Epithelial cell of esophagus (primary cell): Measurements from ENCODE around the gene PFKFB2.

ENCODE experiments used
- DNase-seq: peaks from one replicate; pipeline ENCODE4 v3.0.0; 2010; ENCODE audit warnings: low read depth
- H3K4me3 ChIP-seq: 2 replicates; pipeline ENCODE4 v1.5.1; 2011; ENCODE audit warnings: mild to moderate bottlenecking, low read length, control low read depth
- TF ChIP-seq, protein P1 (sequence below): IDR thresholded peaks from 2 replicates; pipeline ENCODE4 v1.5.1; 2011; ENCODE audit warnings: low read depth, mild to moderate bottlenecking, low read length, control low read depth, inconsistent platforms; ENCODE audit not compliant: insufficient read depth; ENCODE audit errors: missing control alignments

Gene PFKFB2

DNA sequence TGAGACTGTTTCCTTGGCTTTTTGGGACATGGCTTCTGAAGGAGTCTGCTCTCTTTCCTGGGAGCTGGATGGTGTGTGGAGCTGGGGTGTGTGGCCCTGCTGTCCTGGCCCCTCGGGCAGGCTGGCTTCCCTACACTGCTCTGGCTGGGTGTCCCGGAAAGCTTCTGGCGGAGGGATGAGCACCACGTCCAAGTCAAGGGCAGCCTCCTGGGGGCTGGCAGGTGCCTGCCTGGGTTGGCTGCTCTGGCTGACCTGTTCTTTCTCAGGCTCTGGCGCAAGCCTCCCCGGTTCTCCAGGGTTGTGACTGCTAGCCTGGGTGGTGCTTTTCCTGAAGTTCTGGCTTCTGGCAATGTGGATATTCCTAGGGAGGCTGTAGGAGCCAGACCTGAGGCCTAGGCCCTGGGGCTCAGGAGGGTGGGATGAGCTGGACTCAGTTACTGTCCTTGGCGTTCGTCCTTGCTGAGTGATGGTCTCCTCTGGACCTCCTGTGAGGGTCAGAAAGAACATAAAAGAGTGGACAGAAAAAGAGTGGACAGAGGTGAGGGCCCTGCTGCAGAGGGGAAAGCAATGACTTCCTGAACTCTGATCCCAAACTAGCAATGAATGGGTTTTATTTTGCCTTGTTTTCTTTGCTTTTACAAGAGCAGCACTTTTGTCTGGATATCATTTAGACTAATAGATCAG is 29.9 kb upstream of the PFKFB2 start:
- H3K4me3 ChIP-seq = no peak overlapping the region
- TF ChIP-seq, protein P1, sequence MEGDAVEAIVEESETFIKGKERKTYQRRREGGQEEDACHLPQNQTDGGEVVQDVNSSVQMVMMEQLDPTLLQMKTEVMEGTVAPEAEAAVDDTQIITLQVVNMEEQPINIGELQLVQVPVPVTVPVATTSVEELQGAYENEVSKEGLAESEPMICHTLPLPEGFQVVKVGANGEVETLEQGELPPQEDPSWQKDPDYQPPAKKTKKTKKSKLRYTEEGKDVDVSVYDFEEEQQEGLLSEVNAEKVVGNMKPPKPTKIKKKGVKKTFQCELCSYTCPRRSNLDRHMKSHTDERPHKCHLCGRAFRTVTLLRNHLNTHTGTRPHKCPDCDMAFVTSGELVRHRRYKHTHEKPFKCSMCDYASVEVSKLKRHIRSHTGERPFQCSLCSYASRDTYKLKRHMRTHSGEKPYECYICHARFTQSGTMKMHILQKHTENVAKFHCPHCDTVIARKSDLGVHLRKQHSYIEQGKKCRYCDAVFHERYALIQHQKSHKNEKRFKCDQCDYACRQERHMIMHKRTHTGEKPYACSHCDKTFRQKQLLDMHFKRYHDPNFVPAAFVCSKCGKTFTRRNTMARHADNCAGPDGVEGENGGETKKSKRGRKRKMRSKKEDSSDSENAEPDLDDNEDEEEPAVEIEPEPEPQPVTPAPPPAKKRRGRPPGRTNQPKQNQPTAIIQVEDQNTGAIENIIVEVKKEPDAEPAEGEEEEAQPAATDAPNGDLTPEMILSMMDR = no peak
- no peak for DNase-seq

DNA sequence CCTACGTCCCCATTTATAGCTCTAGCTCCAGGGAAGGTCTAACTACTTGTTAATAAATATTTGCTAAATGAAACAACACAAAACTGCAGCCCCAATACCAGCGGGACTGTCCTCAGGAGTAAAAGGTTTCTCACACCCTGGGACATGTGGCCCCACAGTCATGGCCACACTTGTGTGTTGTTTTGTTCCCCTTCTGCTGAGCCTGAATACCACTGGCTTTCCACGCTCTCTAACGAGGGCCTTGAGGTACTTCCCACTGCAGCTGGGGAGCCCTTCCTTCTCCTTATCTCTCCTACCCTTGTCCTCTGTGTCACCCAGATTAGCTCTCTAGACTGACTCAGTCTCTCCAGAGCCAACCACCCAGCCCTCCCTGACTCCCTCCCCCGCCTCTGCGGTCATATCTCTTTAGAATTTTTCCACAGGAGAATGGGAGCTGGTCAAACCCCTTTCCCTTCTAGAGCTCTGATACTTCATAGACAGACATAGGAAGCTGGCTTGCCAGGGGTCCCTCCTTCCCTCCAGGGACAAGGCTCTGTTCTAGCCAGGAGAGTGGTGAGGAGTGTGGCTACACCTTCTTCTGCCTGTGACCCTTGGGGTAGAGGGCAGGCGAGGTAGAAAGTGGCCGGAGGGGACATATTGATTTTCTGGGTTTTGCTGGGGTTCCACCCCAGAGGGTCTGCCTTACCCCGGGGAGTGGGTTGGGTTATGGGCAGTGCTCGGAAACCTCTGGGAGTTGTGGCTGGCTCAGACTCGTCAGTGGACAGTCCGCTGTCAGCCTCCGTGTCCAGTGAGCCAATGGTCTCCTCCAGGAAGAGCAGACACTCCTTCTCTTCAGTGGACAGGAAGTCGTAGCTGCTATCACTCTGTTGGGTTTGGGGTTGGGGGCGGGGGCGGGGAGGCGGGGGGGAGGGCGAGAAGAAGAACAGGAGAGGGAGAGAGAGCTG is 28.6 kb upstream of the PFKFB2 start:
- TF ChIP-seq, protein P1 = no peak
- peak; percentile 33 for DNase-seq
- H3K4me3 ChIP-seq = no peak overlapping the region

DNA sequence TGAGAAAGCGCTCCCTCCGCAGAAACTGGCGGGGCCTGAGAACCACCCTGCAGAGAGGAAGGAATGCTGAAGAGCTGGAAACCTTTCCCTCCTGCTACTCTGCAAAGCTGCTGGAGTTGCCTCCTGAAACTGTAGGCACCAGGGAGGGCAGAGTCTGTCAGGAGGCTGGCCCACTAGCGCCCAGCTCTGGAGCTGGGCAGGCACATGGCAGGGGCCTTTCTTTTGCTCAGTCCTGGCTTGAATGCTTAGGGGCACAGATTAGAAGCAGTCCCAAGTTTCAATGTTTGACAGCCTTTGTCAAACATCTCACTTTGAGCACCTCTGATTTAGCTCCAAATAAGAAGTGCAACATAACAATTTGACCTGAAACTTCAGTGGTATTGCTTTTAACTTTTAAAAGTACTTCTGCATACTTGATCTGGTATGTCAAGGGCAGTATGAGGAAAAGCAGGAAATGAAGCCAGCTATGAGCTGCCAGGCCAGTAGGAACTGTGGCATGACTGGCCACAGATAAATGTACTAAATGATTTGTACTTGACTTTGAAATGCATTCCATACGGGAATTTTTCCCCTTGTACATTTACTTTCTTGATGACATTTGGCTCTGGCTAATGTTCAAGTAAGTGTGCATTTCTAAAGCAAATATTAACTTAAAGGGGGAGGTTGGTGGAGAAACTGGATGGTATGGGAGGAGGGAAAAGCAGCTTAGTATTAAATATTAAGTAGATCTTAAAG is 27.8 kb upstream of the PFKFB2 start:
- H3K4me3 ChIP-seq = no peak overlapping the region
- TF ChIP-seq, protein P1 = no peak
- peak; percentile 77 for DNase-seq

DNA sequence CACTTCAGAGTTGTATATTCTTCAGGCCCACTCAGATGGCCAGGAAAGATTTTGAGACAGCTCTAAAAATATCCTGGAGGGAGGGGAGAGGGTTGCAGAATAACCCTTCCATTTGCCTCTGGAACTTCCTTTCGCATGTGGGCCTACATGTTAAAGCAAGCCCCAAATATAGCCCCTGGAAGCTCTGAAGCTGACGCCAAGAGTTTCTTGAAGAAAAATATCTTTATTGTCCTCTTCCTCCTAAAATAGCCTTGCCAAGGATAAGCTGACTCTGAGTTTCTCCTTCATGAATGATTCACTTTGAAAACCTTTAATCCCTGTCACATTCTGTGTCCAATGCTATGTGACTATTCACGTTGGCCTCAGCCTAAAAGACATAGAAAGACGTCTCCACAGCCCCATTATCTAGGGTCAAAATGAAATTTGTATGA is 27.0 kb upstream of the PFKFB2 start:
- TF ChIP-seq, protein P1 = no peak
- peak overlapping the region; percentile 100 for H3K4me3 ChIP-seq
- DNase-seq = peak; percentile 44

DNA sequence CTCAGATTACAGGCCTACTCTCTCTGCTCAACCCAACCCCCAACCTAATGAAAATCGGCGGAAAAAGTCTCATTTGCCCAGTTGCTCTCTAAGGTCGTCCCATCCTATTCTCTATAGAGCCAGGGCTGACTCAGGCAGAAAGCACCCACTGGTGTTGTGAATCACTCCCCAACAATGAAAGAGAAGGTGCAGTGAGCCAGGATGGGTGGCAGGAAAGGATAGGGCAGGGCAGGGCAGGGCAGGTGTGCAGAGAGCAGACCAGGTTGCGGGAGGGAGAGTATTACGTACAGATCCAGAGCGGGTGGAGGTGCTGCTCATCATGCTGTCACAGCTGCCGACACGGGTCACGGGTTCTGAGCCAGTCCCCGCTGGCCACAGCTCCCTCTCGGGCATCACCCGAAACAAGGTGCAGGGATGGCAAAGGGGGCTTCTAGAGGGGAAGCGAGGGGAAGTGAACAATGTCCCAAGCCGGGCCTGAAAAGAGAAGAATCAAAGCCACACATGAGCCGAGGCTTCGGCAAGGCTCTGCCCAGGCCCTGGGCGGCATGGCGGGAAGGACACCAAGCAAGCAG is 25.8 kb upstream of the PFKFB2 start:
- DNase-seq = peak; percentile 98
- H3K4me3 ChIP-seq = peak overlapping the region; percentile 100
- TF ChIP-seq, protein P1 = no peak

DNA sequence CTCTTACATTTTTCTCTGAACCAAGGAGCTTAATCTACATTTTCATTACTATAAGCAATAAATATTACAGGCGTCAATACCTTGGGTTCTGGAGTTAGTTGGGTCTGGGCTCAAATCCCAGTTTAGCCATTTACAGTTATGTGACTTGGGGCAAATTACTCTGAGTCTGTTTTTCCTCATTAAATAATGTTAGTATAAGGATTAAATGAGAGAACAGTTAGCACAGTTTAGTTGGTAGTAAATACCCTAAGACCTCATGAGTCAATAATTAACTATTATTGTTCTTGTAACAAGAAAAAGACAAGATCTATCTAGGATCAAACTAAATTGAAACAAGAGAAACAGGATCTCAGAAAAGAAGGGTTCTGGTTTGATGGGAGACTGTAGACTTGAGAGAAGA is 25.2 kb upstream of the PFKFB2 start:
- TF ChIP-seq, protein P1 = no peak
- no peak for DNase-seq
- H3K4me3 ChIP-seq = peak overlapping the region; percentile 100
